Limb (tissue), 2 donors: ENCODE measurements around the gene TRAPPC12.
"Not testable (repeated sequence)": the region's sequence is repeated elsewhere in the genome, so short reads cannot be mapped to it uniquely, and the experiment has no call there.

Experiments used
- DNase-seq, 2 donors: peaks; one replicate each; pipeline ENCODE4 v3.0.0-alpha.2; 2016; ENCODE audit errors: extremely low spot score in 2 of 2

Gene TRAPPC12

DNA sequence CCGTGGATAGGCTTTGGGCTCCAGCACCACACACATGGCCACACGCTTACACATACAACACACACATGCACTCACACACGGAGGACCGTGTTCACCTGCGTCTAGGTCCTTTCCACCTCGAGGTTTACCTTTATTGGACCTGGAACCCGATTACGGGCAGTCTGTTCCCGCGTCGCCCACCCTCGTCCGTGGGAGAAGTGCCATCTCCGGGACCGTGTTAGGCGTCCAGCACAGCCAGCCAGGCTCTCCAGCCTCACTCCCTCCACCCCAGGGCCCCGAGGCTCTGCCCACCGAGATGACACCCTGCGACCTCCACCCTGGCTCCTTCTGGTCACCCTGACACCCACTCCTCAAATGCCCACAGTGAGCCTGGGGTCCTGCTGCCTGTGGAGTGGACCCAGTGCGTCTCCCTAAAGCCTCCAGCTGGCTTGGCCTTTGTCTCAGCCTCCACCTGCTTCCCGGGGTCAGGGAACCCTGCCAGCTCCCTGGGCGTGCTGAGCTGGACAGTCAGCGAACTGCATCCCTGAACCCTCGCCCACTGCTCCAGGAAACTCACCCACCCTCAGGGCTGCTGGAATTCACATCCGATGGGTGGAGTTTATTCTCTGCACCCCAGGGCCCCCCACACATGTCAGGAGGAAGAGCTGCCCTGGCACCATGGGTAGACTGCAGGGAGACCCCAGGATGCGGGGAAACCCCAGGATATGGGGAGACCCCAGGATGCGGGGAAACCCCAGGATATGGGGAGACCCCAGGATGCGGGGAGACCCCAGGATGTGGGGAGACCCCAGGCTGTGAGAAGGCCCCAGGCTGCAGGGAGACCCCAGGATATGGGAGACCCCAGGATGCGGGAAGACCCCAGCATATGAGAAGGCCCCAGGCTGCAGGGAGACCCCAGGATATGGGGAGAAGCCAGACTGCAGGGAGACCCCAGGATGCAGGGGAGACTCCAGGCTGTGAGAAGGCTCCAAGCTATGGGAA, 106.8 kb downstream of the TRAPPC12 start:
- peak in 1 of 2 donors; percentile 19 for DNase-seq

DNA sequence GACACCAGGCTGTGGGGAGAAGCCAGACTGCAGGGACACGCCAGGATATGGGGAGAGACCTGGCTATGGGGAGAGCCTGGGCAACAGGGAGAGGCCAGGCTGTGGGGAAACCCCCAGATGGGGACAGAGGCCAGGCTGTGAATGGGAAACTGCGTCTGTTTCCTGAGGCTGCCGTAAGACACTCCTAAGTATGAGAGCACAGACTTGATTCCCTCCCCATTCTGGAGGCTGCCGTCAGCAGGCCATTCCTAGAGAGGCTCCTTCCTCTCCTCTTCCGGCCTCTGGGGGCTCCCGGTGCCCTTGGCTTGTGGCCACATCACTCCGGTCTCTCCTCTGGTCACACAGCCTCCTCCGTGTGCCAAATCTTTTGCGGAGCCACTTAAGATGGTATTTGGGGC, 107.5 kb downstream of the TRAPPC12 start:
- DNase-seq = no peak

DNA sequence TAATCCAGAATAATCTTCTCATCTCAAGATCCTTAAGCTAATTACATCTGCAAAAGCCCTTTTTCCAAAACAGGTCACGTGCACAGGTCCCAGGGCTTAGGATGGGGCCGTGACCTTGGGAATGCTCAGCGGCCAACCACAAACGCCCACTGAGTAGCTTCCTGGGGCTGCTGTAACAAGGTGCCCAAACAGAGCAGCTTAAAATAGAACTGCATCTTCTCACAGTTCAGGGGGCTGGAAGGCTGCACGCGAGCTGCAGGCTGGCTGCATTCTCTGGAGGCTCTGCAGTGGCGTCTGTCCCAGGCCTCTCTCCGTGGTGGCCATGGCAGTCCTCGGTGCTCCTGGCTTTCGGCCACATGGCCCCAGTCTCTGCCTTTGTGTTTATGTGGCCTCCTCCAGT, 107.9 kb downstream of the TRAPPC12 start:
- DNase-seq = peak in 1 of 2 donors; percentile 12

DNA sequence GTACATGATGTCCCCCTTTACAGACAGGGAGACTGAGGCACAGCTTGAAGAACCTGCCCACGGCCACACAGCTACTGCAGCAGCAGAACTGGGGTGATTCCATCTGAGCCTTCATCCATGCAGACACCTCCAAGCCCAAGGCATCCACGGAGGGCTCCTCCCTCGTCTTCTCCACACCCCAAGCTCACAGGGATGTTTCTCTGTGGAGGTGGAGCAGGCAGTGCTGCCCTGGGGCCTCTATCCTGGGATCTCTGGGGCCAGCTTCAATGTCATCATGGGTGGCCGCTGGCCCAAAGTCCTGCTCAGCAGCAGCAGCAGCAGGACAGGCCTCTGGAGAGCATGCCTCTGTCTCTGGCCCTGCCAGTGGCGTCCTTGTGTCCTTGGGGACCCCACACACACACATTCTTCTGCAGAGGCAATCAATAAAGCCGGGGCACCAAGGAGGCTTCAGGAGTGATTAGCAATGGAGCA, 108.6 kb downstream of the TRAPPC12 start:
- peak in 1 of 2 donors; percentile 24 for DNase-seq

DNA sequence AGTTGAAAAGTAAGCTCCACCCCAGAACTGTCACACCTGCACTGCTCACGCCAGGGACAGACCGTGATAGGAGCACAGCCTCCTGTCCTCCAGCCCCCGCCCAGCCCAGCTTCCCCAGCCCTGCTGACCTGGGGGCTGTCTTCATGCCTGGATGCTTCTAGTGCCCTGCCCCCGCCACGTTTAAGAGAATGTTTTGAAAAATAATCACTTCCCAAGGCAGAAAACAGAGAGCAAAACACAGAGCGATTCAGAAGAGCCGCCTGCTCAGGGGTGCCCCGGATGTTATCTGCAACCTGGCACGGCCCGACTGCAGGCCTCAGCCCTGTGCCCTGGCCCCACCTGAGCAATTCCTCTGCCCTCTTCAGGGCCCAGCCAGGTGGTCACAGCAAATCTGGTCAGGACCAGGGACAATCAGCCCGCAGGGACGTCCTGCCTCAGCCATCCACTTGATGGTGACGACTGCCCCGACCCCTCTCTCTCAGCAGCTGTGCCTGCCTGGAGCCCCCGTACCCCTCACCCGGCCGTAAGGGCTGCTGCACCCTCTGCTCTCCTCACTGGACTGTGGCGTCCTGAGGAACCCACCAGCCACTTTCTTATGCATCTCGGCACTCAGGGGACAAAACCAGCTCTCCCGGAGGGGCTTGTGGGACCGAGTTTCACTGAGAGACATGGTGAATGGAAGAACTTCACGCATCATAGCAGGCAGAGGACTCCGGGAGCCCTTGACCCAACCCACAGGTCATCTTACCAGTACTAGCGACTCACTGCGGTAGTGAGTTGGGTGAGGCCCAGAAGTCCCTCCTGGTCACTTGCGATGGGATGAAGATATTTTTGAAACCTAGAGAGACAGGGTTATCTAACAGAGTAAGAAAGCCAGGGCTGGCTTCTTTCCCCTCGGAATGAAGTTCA, 109.6 kb downstream of the TRAPPC12 start:
- DNase-seq = peak in 1 of 2 donors; percentile 27

DNA sequence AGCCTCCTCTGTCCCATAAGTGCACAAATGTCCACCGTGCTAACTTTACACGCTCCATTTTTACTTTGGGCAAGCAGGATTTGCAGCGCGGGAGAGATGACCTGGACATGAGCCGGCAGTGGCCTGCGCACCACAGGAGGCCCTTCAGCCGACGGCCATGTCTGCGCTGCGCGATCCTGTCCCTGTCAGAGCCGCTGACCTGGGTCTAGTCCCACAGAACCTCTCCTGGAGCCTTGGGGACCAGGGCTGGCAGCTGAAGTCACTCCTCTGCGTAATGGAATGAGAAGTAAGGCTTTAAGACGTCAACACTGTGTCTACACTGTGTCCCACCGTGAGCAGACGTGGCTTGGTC, 110.2 kb downstream of the TRAPPC12 start:
- no peak for DNase-seq

DNA sequence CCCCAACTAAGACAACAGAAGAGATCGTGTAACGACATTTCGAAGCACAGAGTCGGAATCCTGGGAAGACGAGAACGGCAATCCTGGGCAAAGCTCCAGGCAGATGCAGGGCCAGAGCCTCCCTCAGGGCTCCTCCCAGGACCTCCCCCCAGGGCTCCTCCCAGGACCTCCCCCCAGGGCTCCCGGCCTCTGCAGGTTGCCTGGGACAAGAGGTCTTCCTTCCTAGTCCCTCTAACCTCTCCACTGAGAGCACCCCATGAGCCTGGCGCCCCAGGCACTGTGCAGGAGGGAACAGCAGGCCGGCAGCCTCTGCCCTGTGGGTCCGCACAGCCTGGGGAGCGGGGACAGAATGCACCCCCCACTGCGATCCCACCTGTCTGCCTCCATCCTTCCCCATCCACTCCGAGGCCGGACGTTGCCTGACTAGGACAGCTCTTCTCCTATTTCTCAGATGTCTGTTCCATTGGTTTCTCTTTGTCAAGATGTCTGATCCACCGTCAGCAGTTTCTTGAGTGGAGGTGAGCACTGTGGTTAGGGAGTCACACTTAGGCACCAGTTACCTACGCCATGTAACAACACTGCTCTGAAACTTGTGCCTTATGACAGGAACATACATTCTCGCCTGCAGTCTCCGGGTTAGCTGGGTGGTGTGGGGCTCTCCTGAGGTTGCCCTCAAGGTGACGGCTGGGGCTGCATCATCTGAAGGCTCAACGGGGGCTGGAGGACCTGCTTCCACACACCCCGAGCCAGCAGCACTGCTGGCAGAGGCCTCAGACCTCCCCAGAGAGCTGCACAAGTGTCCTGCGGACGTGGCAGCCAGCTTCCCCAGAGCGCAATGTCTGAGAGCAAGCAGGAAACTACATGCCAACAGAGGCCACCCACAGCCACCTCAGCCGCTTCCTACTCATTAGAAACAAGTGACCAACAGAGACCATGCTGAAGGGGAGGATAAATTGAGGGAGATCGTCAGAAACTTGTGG, 111.0 kb downstream of the TRAPPC12 start:
- peak in 1 of 2 donors; percentile 26 for DNase-seq

DNA sequence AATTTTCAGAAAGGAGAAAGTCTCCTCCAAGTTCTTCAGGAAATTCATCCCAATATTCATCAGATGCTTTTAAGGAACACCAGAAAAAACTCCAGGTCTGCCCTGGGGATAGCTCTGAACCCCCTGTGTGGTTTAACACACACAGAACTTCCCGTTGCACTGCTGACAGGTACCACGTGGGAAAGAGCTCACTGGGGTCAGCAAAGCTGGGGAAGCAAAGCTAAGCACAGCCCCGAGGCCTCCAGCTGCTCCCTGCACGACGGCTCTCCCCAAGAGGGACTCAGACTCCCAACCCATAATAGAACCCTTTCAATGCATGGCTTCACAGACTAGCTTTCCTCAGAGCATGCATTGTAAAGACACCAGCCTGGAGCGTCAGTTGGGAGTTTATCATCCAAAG, 111.8 kb downstream of the TRAPPC12 start:
- no peak for DNase-seq

DNA sequence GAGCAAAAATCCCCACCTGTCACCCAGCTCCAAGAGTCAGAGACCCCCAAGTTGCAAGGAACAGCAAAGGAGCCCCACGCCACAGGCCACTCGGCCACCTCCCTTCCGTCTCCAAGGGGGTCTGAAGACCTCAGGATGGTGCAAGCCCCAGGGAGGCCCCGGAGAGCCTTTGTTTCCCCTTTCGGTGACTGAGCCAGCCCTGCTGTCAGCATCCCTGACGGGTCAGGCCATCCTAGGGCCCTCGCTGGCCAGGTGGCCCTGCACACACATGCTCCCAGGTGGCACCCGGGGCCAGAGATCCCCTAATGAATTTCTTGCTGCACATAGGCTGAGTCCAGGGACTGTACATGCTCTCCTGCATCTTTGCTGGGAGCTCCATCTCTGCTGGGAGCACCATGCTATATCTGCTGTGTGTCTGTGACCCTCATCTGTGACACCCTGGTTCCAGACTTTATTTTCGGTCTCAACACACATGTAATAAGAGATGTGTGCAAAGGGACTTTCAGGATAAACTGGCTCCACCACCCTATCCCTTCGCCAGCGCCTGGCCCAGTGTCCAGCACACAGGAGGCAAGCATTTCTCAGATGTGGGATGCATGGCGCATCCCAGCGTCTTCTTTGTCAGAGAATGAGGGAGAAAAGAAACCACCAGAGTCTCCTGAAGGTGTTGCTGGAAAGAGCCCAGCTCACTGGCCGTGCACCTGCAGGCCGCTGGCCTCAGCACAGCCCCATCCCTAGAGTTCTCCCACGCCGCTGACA, 112.4 kb downstream of the TRAPPC12 start:
- DNase-seq = no peak

DNA sequence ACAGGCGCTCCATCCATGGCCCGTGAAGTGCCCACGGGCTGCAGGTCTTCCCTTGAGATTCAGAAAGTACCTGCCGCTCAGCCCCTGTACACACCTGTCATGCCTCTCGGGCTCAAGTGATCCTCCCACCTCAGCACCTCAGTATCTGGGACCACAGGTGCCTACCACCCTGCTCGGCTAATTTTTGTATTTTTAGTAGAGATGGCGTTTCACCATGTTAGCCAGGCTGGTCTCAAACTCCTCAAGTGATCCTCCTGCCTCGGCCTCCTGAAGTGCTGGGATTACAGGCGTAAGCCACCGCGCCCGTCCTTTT, 112.9 kb downstream of the TRAPPC12 start:
- not testable (repeated sequence) for DNase-seq

DNA sequence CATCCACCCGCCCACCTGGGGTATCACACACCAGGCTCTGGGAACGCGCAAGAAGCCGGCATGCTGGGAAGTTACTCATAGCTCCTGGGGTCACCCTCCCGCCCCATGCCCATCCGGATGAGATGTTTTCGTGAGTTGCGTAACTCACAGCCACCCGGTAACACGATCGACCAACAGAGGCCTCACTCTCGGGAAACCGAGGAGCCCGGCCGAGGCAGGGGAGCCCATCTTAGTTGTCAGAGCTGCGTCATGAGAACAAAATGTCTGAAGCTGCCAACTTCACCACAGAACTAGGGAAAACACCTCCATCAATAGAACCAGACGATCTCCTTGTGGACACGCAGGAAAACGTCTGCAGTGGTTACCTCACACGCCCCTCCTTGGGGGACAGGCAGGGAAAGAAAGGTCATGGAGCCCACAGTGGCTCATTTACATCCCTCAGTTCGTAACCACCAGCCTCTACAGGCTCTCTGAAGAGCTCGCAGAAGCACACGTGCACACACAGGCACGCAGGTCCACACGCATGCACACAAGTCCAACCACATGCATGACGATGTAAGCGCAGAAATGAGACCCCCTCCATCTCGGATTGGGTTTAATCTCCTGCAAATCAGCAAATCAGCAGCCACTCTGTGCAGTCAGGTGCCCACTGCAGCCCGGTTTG, 113.6 kb downstream of the TRAPPC12 start:
- DNase-seq = no peak

DNA sequence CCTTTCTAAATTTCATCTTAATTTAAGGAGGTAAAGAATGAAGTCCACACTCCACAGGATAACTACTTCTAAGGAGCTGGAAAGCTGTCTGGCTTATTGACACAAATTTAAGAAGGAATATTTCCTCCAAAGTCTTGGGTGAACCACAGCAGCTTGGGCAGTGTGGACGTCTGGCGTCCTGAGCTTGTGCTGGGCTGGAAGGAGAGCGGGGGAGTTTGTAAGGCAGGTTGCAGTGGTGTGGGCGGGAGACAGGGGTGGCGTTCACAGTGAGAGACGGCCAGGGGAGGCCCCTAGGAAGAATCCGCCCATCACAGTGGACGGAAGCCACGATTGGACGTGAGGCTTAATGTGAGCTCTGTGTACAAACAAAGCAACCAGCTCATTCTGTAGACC, 114.1 kb downstream of the TRAPPC12 start:
- DNase-seq = peak in 1 of 2 donors; percentile 39

DNA sequence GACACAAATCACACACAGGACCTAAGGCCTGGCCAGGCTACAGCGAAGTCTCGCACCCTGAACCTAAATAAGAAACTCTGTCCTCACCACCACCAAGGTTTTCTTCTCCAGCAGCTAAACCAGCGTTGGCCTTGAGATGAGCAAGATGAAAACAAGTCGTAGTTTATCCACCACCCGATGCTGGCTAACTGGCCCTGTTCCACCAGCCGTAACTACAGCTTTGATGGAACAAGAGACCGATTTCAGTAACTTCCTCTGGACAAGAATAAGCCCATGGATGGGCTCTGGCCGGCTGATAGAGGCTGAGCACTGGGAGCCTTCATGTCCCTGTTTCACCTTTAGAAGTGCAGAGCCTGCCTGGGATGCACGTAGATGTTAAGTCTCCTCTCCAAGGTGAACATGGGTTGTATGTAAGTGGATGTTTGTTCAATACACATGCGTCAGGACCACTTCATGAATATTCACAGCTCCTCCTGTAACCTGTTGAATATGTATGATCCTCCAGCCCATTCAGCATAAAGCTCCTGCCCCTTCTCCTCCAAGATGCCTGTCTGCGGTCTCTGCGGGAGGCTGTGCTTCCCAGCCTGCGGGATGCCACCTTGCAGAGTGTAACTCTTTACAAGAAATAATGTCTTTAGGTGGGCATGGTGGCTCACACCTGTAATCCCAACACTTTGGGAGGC, 115.6 kb downstream of the TRAPPC12 start:
- no peak for DNase-seq

DNA sequence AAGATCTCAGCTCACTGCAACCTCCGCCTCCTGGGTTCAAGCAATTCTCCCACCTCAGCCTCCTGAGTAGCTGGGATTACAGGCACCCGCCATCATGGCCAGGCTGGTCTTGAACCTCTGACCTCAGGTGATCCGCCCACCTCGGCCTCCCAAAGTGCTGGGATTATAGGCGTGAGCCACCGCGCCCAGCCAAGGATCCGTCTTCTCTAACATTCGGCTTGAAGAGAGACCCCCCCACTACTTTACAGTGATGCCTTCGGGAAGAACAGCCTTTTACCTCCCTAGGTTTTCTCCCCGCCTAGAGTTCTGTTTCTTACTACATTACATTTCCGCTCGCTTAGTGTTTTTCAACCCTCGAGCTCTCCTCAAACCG, 117.2 kb downstream of the TRAPPC12 start:
- DNase-seq = not testable (repeated sequence)

DNA sequence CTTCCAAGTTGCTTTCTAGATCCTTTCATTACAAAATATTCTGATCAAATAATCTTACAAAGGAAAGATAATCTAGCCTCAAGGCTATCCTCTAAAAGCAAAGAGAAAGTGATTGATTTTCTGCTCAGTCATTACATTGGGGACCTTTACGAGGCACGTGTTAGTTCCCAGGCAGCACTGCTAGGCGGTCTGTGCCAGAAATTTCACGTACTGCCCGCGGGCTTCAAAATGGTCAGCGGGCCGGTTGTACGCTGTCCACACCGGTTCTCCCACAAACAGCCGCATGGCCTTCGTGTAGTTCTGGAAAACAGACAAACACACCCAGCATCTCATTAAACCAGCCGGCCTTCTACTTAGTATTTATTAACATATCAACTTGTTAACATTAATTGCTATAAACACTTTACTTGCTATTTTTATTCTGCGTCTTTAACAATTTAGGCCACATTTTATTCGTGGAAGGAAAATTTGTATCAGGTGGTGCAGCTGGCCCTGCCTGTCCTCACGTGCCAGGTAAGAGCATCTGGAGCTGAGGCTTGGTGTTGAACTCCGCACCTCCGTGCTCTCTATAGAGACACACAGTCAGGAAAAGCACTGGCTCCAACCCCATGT, 119.4 kb downstream of the TRAPPC12 start:
- DNase-seq = no peak

DNA sequence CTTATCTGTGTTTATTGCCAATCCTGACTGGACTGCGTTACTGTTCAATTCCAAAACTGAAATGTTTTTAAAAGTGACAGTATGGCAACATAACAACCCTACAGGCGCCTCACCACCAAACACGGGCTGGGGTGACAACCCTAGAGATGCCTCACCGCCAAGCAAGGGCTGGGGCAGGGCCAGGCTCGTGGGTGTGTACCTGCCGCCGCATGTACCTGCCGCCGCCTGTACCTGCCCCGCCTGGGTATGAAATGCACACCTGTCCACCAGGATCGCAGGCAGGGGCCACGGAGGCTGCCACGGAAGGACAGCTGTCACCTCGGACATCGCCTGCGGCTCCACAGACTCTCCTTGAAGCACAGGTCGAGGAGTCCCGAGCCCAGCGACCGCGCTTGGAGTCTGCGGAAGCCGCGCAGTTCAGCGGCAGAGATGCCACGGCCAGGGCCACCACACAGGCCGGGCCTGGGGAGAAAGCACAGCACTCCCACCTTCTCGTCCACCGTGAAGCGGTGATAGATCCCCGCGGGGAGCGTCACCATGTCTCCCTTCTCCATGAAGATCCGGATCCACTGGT, 120.9 kb downstream of the TRAPPC12 start:
- no peak for DNase-seq

DNA sequence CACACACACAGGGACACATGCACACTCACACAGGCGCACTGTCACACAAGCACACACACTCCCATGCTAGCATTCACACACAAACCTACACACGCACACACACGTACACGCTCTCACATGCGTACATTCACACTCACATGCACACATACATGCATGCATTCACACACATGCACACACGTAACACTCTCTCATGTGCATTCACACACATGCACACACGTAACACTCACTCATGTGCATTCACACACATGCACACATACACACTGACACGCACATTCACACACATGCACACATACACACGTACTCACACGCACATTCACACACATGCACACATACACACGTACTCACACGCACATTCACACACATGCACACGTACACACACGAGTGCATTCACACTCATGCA, 123.6 kb downstream of the TRAPPC12 start:
- DNase-seq = no peak

DNA sequence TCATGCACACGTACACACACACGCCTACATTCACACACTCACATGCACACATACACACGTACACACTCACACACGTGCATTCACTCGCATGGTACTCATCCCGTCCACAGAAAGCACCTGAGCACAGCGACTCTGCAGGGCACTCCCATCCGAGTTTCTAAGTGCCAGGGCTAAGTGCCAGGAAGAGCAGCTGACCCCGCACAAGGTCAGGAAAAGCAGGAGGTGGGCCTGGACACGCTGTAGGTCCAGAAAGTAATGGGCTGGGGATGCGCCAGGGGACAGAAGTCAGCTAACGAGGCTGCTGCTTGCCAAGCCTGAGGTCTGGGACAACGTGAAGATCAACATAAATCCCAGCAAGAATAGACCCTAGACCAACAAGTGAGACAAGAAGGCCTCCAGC, 124.0 kb downstream of the TRAPPC12 start:
- no peak for DNase-seq
